Central memory CD4-positive, alpha-beta T cell (primary cell): Measurements from ENCODE around the gene RELT.
"Not testable (repeated sequence)": the region's sequence is repeated elsewhere in the genome, so short reads cannot be mapped to it uniquely, and the experiment has no call there.

Source experiments
- DNase-seq: peaks from one replicate; pipeline ENCODE4 v3.0.0; 2022

The RELT gene

DNA sequence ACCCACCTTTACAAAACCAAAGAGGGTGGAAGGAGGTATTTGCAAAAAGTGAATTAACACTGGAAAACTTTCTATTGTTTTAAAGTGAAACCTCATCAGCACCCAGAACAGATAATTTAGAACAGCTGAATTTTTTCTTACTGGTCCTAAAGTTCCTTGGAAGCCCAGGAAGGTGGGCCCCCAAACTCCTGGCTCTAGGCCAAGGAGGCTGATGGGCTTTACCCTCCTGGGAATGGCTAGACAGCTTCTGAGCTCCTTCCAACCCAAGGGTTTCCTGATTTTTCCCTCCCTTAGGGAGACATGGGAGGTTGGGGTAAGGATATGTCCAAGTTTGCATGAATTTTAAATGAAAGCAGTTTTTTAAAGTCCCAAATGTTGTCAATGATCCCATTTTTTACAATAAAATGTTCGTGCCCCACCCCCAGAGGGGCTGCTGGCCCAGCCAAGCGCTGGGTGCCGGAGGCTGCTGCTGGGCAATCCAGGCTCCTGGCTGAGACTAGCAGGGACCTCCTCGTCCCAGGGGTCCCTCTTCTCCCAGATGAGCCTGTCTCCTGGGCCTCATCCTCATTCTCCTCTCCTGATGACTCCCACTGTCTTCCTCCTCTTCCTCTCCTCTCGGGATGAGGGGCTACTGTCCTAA, 28.4 kb downstream of the RELT start:
- no peak for DNase-seq

DNA sequence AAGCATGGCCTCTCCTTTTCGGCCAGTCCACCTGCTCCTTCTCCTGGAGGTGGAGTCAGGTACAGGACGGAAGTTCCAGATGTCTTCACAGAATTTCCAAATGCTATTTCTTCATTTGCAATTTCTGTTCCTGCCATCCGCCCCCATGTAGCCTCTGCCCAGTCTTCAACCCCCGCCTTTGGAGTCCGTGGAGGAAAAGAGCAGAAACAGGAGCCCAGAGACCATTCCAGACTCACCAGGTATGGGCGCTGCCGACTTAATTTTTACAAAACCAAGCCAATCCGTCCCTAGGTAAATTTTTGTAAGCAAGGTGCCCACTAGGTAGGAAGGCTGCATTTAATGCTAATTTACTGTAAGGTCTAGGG, 28.9 kb downstream of the RELT start:
- DNase-seq = no peak

DNA sequence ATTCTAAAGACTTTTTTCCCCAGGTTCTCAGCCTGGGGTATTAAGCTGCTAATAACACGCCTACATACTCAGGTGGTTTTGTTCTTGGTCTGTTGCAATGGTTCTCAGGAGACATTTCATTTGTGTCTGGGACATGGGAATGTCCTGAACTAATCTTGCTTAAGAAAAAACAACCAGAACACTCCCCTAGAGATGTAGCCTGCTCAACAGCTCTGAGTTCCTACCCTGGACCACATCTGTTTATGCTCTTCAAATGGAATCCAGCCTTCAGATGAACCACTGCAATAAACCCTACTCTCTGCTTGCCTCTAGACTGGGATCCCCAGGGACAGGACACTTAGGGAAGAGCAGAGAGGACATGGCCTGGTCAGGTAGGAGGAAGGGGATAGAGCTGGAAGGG, 29.9 kb downstream of the RELT start:
- no peak for DNase-seq

DNA sequence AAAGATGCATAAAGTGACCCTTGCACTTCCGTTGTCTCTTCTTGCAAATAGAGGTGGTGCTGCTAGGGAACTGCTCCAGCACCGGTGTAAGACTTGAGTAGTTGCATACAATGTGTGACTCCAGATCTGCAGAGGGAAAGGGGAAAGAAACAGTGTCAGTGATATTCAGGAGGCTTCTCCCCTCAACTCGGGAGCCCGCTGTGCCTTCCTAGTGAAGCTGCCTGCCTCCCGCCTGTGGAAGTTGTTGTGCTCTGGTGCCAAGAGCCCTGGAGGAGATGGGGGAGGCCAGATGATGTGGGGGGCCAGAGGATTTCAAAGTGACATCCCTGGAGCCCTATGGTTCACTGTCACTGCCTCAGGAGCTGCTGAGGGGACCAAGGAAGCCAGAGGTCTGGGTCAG, 30.4 kb downstream of the RELT start:
- no peak for DNase-seq

DNA sequence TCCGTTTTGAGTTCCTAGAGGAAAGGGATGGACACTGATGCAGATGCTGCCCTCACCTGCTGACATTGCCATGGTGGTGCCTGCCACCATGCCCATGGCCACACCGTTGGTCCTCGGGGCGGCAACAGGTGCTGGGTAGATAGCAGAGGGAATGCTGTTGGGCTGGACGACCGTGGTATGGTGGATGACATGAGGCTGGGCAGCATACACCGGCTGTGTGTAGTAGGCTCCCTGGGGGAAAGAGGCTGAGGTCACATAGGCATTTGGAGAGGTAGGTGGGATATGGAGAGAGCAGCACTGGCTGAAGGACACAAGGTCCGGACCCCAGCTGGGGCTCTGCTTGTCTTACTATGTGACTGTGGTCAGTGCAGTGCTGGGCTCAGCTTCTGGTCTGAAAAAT, 33.2 kb downstream of the RELT start:
- DNase-seq = no peak

DNA sequence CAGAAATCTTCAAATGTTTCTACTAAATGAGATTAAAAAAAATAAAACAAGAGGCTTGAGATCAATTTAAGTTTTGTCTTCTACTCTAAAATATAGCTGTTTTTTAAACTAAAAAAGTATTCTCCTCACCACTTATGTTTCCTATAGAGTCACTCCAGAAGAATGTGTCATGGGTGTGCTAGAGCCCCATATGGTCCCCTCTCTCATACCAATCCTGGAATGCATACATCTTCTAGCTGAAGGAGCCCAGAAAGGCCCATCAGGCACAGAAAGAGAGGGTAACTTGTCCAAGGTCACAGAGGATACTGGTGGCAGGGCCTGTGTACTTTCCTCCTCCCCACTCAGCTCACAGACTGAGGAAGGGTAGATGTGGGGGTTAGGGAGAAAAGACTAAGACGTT, 34.4 kb downstream of the RELT start:
- no peak for DNase-seq

DNA sequence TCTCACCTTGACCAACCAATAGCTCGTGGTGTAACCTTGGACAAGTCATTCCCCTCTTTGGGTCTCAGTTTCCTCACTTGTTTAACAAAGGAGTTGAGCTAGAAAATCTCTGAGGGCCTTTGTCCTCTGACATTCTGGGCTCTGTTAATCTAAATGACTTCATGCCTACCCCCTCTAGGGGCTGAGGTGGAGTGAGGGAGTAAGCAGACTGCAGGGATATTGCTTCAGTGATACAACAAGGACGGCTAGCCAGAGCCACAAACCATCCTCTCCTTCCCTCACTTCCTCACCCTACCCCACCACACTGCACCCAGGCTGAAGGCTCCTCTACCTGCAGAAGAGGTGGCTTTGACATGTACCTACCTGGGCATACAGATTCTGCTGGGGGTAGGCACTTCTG, 34.8 kb downstream of the RELT start:
- DNase-seq = no peak

DNA sequence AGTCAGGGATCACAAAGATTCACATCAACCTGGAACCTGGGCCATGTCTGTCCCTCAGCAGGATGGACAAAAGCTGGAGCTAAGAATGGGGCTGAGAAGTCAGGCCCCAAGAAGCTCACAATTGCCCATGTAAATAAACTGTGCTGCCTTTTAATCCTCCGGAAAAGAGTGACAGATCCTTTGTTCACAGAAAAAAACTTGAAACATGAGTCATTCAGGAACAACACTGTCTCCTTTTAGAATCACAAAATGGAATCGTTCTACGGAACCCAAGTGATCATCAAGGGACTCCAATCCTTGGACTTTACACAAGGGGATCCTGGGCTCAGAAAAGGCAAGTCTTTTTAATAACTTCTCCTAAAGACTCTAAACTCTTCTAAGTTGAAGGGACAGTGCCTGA, 36.1 kb downstream of the RELT start:
- no peak for DNase-seq

DNA sequence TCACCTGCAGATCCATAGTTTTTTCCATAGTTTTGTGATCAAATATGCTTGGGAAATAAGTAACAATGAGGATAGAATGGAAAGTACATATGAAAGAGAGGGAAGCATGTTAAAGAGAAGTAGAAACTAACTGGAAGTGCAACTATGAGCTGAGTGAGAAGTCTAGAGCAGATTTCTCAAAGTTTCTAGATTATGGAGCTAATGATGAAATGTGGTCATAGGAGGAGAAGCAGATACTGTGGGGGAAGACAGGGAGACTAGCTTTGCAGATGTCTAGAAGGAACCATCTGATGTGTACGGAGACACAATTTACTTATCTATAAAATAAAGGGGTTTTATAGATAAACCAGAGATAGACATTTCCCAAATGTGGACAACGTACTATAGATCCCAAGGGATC, 37.1 kb downstream of the RELT start:
- DNase-seq = no peak

DNA sequence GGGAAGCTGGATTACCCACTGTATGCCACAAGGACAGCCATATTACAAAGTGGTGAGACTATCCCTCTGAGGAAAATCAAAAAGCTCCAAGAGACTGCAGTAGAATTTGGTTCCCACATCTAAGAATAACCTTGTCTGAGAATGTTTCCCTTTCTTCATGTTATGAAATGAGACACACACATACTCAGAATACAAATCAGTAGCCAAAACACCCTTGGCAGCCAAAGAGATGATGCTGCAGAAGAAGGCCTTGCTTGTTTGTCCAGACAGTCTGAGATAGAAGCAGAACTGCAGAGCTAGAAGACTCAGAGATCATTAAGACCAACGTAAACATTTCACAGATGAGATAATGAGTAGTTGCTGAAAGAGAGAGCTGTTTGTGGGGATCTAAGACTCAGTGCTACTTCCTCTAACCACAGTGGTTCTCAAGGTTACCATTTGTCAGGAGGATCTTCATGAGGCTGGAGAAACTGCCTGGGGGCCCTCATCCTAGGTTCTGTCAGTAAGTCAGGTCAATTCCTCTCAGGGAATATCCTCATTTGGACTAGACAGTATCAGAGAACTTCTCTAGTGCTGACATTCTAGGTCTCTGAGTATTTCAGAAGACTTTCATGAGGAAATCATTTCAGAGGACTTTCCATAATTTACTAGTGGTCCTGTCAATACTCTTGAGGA, 38.9 kb downstream of the RELT start:
- DNase-seq = no peak

DNA sequence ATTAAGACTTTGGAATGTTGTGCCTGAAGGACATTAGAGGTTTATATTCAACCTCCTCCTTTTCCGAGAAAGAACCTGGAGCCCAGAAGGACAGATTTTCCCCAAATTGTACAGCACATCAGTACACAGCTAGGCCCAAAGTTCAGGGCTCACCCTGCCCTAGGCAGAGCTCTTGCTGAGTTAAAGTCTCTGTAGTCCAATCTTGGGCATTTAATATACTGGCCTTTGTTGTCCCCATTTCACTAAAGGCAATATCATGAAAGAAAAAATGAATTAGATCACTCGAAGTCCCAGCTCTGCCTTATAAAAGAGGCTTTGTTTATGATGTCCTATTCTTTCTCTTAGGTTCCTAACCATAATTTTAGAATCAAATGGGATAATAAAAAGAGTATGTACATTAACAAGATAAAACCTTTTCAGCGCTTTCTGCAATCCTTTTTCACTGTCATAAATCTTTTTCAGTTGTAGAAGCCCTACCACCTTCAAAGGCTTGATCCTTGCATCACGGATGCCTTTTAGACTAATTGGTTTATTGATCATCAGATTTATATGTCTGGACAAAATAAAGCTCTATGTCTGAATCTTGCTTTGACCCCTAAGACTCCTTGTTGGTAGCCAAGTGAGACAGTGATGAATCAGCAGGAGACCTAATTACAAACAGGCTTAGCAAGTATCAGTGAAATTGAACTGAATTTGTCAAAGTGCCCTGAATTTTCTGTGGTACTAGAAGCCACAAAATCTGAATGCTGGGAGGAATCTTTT, 39.8 kb downstream of the RELT start:
- DNase-seq = no peak

DNA sequence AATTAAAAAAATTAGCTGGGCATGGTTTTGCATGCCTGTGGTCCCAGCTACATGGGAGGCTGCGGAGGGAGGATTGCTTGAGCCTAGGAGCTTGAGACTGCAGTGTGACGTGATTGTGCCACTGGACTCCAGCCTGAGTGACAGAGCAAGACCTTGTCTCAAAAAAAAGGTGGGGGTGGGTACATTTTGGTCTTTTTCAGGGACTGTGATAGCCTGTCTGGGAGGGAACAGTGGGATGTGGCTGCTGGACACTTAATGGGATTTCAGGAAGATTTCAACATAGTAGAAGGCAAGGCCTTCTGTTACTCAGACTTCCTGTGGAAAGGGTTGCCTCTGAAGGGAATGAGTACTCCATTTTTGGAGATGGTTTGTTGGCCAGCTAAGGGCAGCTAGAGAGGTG, 40.6 kb downstream of the RELT start:
- DNase-seq = no peak

DNA sequence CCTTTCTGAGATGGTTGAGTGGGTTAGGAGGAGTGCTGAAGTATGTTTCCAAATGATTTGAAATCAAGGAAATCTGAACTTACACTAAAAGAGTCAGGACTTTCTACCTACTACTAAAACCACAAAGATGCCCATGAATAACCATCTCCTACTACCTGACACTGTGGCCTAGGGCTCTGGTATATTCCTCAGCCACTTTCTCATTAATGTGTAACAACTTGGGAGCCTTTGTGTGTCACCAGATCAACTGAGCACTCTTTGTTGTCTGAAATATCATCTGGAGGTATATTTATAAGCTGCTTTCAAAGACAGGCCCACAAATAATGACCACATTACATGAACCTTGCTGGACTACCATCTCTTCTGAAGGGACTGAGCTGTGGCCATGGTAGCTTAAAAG, 43.9 kb downstream of the RELT start:
- DNase-seq = no peak

DNA sequence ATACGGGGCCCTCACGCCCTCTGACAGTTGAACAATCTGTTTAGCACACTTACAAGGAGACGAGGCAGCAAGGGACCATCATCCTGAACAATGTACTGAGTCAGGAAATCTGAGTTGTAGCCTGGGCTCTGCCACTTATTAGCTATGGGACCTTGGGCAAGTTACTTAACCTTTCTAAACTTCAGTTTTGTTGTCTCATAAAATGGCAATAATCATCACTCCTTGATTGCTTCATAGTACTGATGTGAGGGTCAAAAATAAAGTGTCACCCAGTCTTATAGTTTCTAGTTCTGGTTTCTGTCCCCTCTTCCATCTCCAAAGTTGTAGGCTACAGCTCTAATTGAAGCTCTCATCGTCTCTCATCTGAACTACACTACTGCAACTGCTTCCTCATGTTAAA, 46.7 kb downstream of the RELT start:
- DNase-seq = no peak

DNA sequence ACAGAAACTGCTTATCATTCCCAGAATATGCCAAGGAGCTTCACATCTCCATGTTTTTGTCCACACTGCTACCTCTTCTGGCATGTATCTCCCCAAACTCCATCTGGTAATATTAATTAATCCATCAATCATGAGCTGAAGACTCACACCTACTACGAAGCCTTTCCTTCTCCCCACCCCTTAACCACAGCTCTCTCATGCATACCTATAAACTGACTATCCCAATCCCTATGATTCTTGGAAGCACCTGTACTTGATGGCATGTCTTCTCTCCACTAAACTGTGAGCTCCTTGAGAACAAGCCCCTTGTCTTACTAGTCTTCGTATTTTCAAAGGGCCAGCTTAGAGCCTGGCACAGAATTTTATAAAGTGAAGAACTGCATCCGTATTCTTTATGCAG, 47.3 kb downstream of the RELT start:
- DNase-seq = no peak

DNA sequence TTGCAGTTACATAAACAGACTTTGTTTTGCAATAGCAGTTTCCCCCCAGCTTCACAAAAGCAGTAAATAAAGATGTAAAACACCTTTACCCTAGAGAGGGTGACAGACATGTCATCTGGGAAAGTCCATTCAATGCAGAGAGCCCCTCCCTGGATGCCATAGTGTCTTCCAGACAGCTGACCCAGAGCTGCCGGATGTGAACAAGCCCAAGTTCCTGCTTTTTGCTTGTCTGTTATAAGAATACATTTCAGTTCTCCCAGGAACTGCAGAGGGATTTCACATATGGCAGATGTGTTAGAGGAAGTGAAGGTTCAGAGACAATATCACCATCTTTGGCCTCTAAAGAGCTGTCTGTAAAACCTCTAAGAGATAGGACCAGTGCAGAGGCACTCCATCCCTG, 48.9 kb downstream of the RELT start:
- no peak for DNase-seq

DNA sequence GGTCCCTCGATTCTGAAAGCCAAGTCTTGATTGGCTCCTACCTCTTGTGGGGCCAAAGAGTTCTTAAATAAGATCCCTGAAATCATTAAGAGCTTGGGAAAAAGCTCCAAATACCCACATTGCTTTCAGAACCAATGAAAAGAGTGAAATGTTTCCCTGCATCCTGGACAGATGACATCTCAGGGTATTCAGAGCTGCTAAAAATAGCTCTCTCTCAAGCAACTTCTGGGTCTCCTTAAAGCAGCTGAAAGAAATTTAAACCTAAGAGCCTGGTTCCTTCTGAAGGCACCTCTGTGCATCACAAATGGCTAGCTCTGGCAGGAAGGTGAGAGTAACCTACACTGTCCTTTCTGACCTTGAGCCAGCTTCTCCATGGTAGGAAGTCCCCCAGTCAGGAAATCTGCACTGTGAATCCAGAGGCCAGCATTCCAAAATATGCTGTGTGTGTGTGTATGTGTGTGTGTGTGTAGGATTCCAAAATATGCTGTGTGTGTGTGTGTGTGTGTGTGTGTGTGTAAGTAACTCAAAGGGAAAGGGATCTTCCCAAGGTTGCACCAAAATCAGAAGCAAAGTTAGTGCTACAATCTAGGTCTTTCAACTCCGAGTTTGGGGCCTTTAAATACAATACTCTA, 50.1 kb downstream of the RELT start:
- DNase-seq = no peak

DNA sequence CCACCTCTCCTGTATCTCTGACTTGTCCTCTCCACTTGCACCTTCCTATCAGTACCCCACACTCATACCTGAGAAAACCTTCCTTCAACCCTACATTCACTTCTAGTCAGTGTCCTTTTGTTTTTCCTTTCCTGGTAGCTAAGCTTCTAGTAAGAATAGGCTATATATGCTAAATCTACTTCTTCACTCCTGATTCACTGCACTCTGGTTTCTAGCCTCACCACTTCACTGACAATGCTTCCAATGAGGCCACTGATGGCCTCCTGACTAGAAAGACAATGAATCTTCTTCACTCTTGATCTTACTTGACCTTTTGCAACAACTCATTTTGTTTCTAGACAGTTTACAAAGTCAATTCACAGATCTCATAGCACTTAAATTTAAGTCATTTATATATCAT, 52.0 kb downstream of the RELT start:
- DNase-seq = no peak

DNA sequence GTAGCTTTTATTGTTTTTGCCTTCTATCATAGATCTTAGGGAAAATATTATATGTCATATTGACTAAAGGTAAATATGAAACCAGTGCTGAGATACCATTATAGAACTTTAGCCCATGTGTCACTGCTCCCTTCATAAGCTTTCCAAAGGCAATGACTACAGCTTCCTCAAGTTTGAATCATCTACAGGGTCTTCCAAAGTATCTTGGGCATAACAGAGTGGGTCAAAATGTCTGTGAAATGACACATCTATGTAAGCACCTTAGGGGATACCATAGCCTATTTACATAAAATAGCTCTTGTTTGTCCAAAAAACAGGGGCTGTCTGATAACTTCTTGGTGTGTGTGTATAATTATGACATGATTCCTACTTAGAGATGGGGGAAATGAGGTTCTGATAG, 52.5 kb downstream of the RELT start:
- no peak for DNase-seq

DNA sequence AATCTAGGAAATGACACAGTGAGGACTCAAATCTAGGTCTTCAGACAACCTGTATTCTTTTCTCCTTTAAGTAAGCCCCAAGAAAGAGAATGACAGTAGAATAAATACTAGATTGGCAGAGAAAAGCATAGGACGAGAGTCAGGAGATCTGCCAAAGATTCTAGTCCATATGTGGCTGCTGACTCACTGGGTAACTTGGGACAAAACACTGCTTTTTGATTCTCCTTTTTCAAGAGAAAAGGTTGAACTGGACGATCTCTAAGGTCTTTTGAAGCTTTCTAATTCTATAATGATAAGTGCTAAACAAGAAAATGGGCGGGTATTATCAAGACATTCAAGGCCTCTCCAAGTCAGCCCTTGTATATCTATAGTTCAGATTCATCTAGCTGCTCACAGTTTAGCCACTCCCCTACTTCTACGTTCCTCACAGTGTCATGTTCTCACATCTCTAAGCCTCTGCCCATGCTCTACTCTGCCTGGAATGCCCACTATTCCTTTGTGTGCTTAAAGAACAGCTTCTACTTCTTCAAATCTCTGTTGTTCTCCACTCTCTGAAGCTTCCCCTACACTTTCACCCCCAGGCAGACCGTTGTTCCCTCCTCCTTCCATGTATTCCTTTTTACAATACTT, 53.0 kb downstream of the RELT start:
- DNase-seq = no peak

DNA sequence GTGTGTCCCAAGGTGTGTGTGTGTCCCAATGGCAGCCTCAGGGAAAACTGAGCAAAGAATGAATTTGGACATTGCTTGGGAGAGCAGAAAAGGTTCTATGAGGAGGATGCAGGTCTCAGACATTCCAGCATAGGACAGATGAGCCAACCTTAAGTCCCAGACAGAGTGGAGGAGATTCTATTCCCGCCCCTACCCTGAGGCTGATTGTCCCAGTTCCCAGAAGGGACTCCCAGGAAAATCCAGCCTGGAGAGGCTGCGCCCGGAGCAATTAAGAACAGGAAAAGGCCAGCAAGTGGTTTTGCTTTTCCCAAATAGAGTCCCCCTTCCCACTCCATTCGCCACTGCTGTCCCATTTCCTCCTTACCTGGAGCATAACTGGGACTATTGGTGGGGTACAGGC, 54.1 kb downstream of the RELT start:
- DNase-seq = no peak

DNA sequence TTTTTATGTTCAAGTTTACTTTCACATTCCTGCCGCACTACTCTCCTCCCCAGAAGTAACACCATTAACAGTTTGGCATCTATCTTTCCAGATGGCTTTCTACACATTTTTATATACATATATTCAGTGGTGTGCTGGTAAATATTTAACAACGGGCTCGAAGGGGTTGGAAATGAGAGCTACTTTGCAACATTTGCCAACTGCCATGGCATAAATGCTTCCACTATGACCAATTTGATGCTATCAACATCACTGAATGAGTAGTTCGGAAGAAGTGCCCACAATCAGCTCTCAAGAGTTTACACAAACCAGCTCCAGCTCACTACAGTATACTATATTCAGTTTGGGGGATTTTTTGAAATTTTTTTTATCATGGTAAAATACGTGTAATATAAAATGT, 55.2 kb downstream of the RELT start:
- no peak for DNase-seq

DNA sequence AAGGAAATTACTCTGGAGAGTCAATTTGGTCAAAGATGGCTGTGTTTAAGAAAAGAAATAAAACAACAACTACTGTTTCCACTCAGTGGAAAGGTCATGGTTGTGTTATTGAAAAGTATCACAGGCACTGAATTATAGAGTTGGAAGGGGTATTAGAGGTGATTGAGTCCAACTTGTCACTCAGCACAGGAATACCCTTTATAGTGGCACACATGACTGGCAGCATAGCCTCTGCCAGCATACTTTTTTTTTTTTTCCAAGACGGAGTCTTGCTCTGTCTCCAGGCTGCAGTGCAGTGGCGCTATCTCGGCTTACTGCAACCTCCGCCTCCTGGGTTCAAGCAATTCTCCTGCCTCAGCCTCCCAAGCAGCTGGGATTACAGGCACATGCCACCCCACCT, 60.7 kb downstream of the RELT start:
- DNase-seq = not testable (repeated sequence)
